Panc1 (cell line): ENCODE measurements around the gene INS. TPM values are rescaled to one million over a fixed set of nuclear protein-coding genes. Genes with fewer than 3 reads are reported as not detected.
A peak's percentile ranks its signal among the peaks of the same experiment; 100 is the strongest.

Experiments
- ATAC-seq: fragments of 200-7000 bp; cut with Tn5 transposase; 2 replicates; pipeline ENCODE4 v1.9.1; 2020; ENCODE audit warnings: mild to moderate bottlenecking, moderate library complexity
- BruUV-seq: library from RNA; stranded (reverse); fragments of 400-500 nt; replicated peaks from 2 replicates; lab custom pipeline; 2021; lab: Mats Ljungman, UMichigan
- CTCF ChIA-PET: fragments of 300-600 bp; sonication (Branson Sonifier 250); formaldehyde crosslinking; loops from one replicate; lab custom pipeline; 2022; ENCODE audit warnings: antibody characterized with exemption; lab: Charles Lee
- POLR2A ChIA-PET: fragments of 300-600 bp; sonication (Branson Sonifier 250); formaldehyde crosslinking; loops from one replicate; lab custom pipeline; 2022; ENCODE audit warnings: antibody characterized with exemption; lab: Charles Lee
- DNase-seq: peaks from one replicate; pipeline ENCODE4 v3.0.0-alpha.2; 2010; ENCODE audit warnings: low read depth, low spot score
- H3K27ac ChIP-seq: 2 replicates; pipeline ENCODE4 v1.5.1; 2011; ENCODE audit warnings: mild to moderate bottlenecking, low read length, inconsistent platforms
- H3K27me3 ChIP-seq: fragments of 200-500 bp; sonication (Bioruptor generic); 2 replicates; pipeline ENCODE4 v1.6.0; 2014; ENCODE audit warnings: low read length, inconsistent platforms; ENCODE audit not compliant: control insufficient read depth, insufficient read depth
- H3K36me3 ChIP-seq: fragments of 200-500 bp; sonication (Bioruptor generic); 2 replicates; pipeline ENCODE4 v1.5.1; 2014; ENCODE audit warnings: inconsistent platforms, mild to moderate bottlenecking, low read length, moderate library complexity; ENCODE audit not compliant: control insufficient read depth, insufficient read depth
- H3K4me1 ChIP-seq: 2 replicates; pipeline ENCODE4 v1.5.1; 2011; ENCODE audit warnings: inconsistent platforms, mild to moderate bottlenecking, low read length, moderate library complexity; ENCODE audit not compliant: control insufficient read depth, insufficient read depth
- H3K4me3 ChIP-seq, 2 experiments: 2 replicates each; pipeline ENCODE4 v1.5.1; 2011 to 2012; ENCODE audit warnings: low read depth in 2 of 2, low read length in 2 of 2, mild to moderate bottlenecking in 2 of 2, inconsistent platforms in 1 of 2, moderate library complexity in 1 of 2
- H3K9me3 ChIP-seq: fragments of 200-500 bp; sonication (Bioruptor generic); 2 replicates; pipeline ENCODE4 v1.5.1; 2014; ENCODE audit warnings: low read depth, mild to moderate bottlenecking, inconsistent platforms, low read length, moderate library complexity; ENCODE audit not compliant: control insufficient read depth, insufficient read depth
- CTCF ChIP-seq: fragments of 450-650 bp; IDR thresholded peaks from 2 replicates; pipeline ENCODE4 v1.5.1; 2017; ENCODE audit warnings: mild to moderate bottlenecking
- POLR2AphosphoS5 ChIP-seq: IDR thresholded peaks from 2 replicates; pipeline ENCODE4 v1.6.1; 2012; ENCODE audit warnings: mild to moderate bottlenecking, low read depth, low read length, moderate library complexity
- REST ChIP-seq, 2 experiments: IDR thresholded peaks; 2 replicates each; pipeline ENCODE4 v1.6.1; 2011 to 2012; ENCODE audit warnings: low read depth in 2 of 2, control low read depth in 1 of 2, low read length in 1 of 2, mild to moderate bottlenecking in 1 of 2, moderate library complexity in 1 of 2; ENCODE audit not compliant: insufficient read depth in 1 of 2
- SIN3A ChIP-seq: IDR thresholded peaks from 2 replicates; pipeline ENCODE4 v1.6.1; 2012; ENCODE audit warnings: low read depth, mild to moderate bottlenecking, low read length, moderate library complexity, borderline replicate concordance; ENCODE audit not compliant: insufficient read depth
- TCF7L2 ChIP-seq: IDR thresholded peaks from 2 replicates; pipeline ENCODE4 v1.6.1; 2011; ENCODE audit warnings: mild to moderate bottlenecking, low read depth, low read length, inconsistent platforms
- in situ Hi-C: cut with HindIII; loops from 2 replicates; pipeline ENCODE4 v1.10.0; 2016; ENCODE audit warnings: low sequenced_read_pairs, low pct_unique_long_range_greater_than_20kb
- intact Hi-C: fragments of 100-400 bp; cut with micrococcal nuclease; formaldehyde crosslinking; loops from one replicate; pipeline ENCODE4 v1.10.0; 2022; ENCODE audit not compliant: unreplicated experiment
- total RNA-seq: library from RNA; stranded (reverse); gene quantifications from one replicate; pipeline ENCODE4 v1.2.1, GENCODE V29; 2021; ENCODE audit not compliant: unreplicated experiment

The INS gene
- total RNA-seq, 1 experiment from 2014 or later: not detected

DNA sequence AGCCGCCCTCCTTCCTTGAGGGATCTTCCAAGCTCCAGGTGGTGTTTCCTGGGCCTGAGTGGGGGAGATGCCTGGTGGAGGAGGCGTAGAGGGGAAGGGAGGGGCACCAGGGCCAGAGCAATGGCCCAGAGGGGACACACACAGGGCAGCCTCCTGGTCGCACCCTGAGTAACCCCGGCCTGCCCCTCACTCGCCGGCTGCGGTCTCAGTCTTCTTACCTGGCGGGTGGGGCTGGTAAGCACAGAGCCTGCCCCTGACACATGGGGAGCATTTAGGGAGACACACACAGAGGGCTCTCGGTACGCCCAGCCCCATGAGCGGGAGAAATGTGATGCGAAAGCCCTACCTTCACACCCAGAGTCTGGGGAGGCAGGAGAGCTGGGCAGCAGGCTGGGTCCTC is 45.7 kb downstream of the INS start:
- peaks cover 5% of the 10 kb centered on the region; the same call in 1 of the 2 replicates for H3K9me3 ChIP-seq
- intact Hi-C loops: no loop called here
- ChIA-PET POLR2A (no interaction called here), CTCF (no interaction called here)
- no peak for ATAC-seq
- DNase-seq: no peak
- no peak overlapping the region for H3K27ac ChIP-seq
- peaks cover 2% of the 10 kb centered on the region; the same call in 1 of the 2 replicates for H3K27me3 ChIP-seq
- no peak for TF ChIP-seq POLR2AphosphoS5
- no peak for TF ChIP-seq SIN3A
- TF ChIP-seq TCF7L2: no peak
- no peak for TF ChIP-seq REST (IDR thresholded peaks at IDR 0.05; ENCODE audit: insufficient read depth in 1 of 2, low read depth in 2 of 2, low read length in 1 of 2)
- TF ChIP-seq CTCF: no peak
- H3K4me1 ChIP-seq: no peaks in the 10 kb centered on the region
- BruUV-seq: no TSS peak
- H3K36me3 ChIP-seq: no peaks in the 10 kb centered on the region
- no peak overlapping the region for H3K4me3 ChIP-seq
- in situ Hi-C loops: no loop called here

DNA sequence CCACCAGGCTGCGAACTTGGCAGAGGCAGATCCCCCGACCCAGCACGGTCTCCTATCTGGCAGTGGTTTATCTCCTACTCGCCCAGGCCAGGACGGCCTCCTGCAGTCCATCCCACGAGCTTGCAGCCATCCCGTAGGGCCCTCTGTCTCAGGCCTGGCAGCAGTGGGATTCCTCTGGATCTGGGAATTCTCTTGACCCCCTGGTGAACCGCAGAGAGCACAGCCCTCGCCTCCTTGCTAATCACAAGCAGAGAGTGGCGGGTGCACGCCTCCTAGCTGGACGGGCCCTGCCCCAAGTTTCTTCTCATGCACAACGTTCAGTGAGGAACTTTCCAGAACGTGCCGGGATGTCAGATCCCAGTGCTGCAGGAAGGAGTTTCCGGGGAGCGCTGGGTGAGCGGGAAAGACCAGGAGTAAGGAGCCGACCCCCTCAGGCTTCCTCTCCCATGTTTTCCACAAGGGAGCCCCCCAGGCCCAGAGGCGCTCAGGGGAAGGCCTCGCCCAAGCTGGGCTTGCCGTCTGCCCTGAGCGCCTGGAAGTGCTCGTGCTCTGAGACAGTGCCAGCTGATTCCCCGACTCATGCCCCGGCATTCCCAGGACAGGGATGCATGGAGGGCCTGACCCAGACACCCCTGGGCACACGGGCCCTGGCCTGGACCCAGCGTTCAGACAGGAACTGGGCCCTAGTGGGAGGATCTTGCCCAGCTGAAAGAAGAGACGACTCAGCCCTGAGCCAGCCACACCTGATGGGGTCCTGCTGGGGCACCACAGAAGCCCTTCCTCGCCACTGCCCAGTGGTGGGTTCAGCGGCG is 46.4 kb downstream of the INS start:
- intact Hi-C loops: no loop called here
- Histone ChIP-seq H3K27me3 (peaks cover 2% of the 10 kb centered on the region; the same call in 1 of the 2 replicates), H3K36me3 (no peaks in the 10 kb centered on the region), H3K27ac (no peak overlapping the region), H3K4me1 (no peaks in the 10 kb centered on the region), H3K4me3 (no peak overlapping the region), H3K9me3 (peaks cover 5% of the 10 kb centered on the region; the same call in 1 of the 2 replicates)
- ChIA-PET CTCF (no interaction called here), POLR2A (no interaction called here)
- no peak for DNase-seq
- no TSS peak for BruUV-seq
- peak; percentile 30; the same call in 1 of the 2 replicates for ATAC-seq
- in situ Hi-C loops: no loop called here
- TF ChIP-seq TCF7L2: no peak
- no peak for TF ChIP-seq REST (IDR thresholded peaks at IDR 0.05; ENCODE audit: insufficient read depth in 1 of 2, low read depth in 2 of 2, low read length in 1 of 2)
- TF ChIP-seq CTCF: no peak
- no peak for TF ChIP-seq POLR2AphosphoS5
- TF ChIP-seq SIN3A: no peak
